SK-N-SH (cell line): ENCODE data around the gene INHBE.

Source experiments
- CHD2 ChIP-seq: fragments of 150-350 bp; IDR thresholded peaks from 2 replicates; pipeline ENCODE4 v1.6.1; 2018; ENCODE audit warnings: low read length; ENCODE audit not compliant: partially characterized antibody
- GABPA ChIP-seq: IDR thresholded peaks from 2 replicates; pipeline ENCODE4 v1.4.0; 2012; ENCODE audit warnings: low read depth, mild to moderate bottlenecking
- RFX5 ChIP-seq: IDR thresholded peaks from 2 replicates; pipeline ENCODE4 v1.6.1; 2012; ENCODE audit warnings: mild to moderate bottlenecking, improper control_type of control experiment, low read length
- SMC3 ChIP-seq: IDR thresholded peaks from 2 replicates; pipeline ENCODE4 v1.6.1; 2012; ENCODE audit warnings: low read depth, low read length, improper control_type of control experiment
- TF ChIP-seq, protein P1 (sequence below): fragments of 200-600 bp; sonication (generic); IDR thresholded peaks from 2 replicates; pipeline ENCODE4 v1.6.1; 2017; ENCODE audit warnings: antibody characterized with exemption, mild to moderate bottlenecking, moderate library complexity
- TF ChIP-seq, protein P2 (sequence below): IDR thresholded peaks from 2 replicates; pipeline ENCODE4 v1.4.0; 2012; ENCODE audit warnings: low read depth

DNA sequence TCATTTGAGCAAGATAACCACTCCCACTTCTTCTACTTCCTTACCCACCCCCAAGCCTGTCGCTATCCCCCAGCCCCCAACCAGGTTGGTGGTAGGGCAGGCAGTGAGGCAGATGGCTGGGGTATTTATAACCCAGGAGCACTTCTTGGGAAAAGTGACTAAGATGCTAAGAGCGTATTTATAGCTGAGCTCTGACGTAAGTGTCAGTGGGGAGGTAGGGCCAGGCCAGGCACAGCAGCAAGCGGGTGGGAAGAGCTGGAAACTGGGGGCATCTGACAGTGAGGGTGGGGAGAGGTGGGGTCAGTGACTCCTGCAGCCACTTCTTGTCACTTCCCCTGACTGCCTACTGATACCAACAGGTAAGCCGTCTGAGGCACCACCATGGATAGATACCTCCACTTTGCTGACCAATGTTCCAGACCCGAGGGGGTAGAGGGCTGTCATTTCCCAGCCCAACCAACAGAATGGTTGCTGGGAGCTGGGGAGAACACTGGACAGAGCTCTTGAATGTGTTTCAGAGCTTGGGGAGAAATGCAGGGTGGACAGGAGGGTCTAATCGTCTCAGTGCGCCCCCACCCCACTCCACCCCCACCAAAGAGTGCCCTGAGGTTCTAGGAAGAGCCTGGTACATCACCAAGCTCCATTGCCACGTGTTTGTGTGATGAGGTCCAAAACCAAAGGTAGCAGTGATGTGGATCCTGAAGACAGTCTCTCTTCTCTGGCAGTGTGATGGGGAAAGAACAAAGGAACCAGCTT, 2.7 kb upstream of the INHBE start:
- TF ChIP-seq, protein P1, sequence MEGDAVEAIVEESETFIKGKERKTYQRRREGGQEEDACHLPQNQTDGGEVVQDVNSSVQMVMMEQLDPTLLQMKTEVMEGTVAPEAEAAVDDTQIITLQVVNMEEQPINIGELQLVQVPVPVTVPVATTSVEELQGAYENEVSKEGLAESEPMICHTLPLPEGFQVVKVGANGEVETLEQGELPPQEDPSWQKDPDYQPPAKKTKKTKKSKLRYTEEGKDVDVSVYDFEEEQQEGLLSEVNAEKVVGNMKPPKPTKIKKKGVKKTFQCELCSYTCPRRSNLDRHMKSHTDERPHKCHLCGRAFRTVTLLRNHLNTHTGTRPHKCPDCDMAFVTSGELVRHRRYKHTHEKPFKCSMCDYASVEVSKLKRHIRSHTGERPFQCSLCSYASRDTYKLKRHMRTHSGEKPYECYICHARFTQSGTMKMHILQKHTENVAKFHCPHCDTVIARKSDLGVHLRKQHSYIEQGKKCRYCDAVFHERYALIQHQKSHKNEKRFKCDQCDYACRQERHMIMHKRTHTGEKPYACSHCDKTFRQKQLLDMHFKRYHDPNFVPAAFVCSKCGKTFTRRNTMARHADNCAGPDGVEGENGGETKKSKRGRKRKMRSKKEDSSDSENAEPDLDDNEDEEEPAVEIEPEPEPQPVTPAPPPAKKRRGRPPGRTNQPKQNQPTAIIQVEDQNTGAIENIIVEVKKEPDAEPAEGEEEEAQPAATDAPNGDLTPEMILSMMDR = no peak
- TF ChIP-seq RFX5 (no peak), GABPA (no peak), CHD2 (no peak), SMC3 (no peak)
- TF ChIP-seq, protein P2, sequence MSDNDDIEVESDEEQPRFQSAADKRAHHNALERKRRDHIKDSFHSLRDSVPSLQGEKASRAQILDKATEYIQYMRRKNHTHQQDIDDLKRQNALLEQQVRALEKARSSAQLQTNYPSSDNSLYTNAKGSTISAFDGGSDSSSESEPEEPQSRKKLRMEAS = no peak; the same call in 1 of the 2 replicates
